Right kidney (tissue), 9 donors: Measurements from ENCODE around the gene TEX13A.
"Not testable (repeated sequence)": the region's sequence is repeated elsewhere in the genome, so short reads cannot be mapped to it uniquely, and the experiment has no call there.

Source experiments
- DNase-seq: peaks from one replicate; pipeline ENCODE4 v3.0.0-alpha.2; 2016
- long read RNA-seq, 8 donors: transcript quantifications; one replicate each; lab custom pipeline, GENCODE V29; 2026

Gene TEX13A
- long read RNA-seq, donor 1: 0 reads
- long read RNA-seq, donor 2: 0 reads
- long read RNA-seq, donor 3: 0 reads
- long read RNA-seq, donor 4: 0 reads
- long read RNA-seq, donor 5: 0 reads
- long read RNA-seq, donor 6: 0 reads
- long read RNA-seq, donor 7: 0 reads
- long read RNA-seq, donor 8: 0 reads

- DNase-seq: no peak
These were observed at the start of gene TEX13A for GRCh38 chrX:105220636-105221035. TEX13A (minus strand) TSS chrX:105220694; CDS start chrX:105220397, 297 bp downstream.

- DNase-seq: no peak
These were observed 48.9 kb upstream of the TEX13A start for GRCh38 chrX:105269386-105269785.

GRCh38 chrX:105267167-105267566 is 46.7 kb upstream of the TEX13A start:
- no peak for DNase-seq

GRCh38 chrX:105266456-105266855 is 46.0 kb upstream of the TEX13A start:
- DNase-seq: no peak

- peak; percentile 3 for DNase-seq
These were observed 44.6 kb upstream of the TEX13A start for GRCh38 chrX:105265093-105265492.

- DNase-seq: no peak
These were observed 43.3 kb upstream of the TEX13A start for GRCh38 chrX:105263801-105264200.

GRCh38 chrX:105263171-105263570 is 42.7 kb upstream of the TEX13A start:
- DNase-seq: no peak

GRCh38 chrX:105260291-105261043 is 40.0 kb upstream of the TEX13A start:
- no peak for DNase-seq

GRCh38 chrX:105241056-105241455 is 20.6 kb upstream of the TEX13A start:
- no peak for DNase-seq

- not testable (repeated sequence) for DNase-seq
These were observed 16.9 kb upstream of the TEX13A start for GRCh38 chrX:105237407-105237806.

- no peak for DNase-seq
These were observed 8.7 kb upstream of the TEX13A start for GRCh38 chrX:105229146-105229545.

- DNase-seq: no peak
These were observed 8.1 kb upstream of the TEX13A start for GRCh38 chrX:105228602-105229001.

GRCh38 chrX:105226499-105226898 is 6.0 kb upstream of the TEX13A start:
- no peak for DNase-seq

GRCh38 chrX:105221374-105221773 is 880 bp upstream of the TEX13A start:
- DNase-seq: no peak

- DNase-seq: no peak
These were observed 766 bp downstream of the TEX13A start for GRCh38 chrX:105219454-105220401.

- no peak for DNase-seq
These were observed 9.4 kb downstream of the TEX13A start for GRCh38 chrX:105211066-105211575.

GRCh38 chrX:105210258-105210657 is 10.2 kb downstream of the TEX13A start:
- DNase-seq: no peak

GRCh38 chrX:105209406-105209805 is 11.1 kb downstream of the TEX13A start:
- no peak for DNase-seq

- DNase-seq: no peak
These were observed 28.6 kb downstream of the TEX13A start for GRCh38 chrX:105191878-105192277.

- no peak for DNase-seq
These were observed 30.1 kb downstream of the TEX13A start for GRCh38 chrX:105190252-105190853.

GRCh38 chrX:105189093-105189492 is 31.4 kb downstream of the TEX13A start:
- no peak for DNase-seq

GRCh38 chrX:105179644-105180043 is 40.9 kb downstream of the TEX13A start:
- DNase-seq: no peak
